Measurements from ENCODE around the gene NR4A3. TPM values are rescaled to one million over a fixed set of nuclear protein-coding genes. Genes with fewer than 3 reads are reported as not detected.

The NR4A3 gene
- total and polyA plus RNA-seq, 2 of the 13 experiments (the other 11 are each of a cell fraction or from before 2014, with no cell fraction given) = 0.02 to 0.09 TPM

- in situ Hi-C loops (cut with HindIII; ENCODE audit: extremely low pct_ligation_motif_present, low pct_unique_long_range_greater_than_20kb) = no loop called here
These were observed 44.7 kb downstream of the NR4A3 start for GRCh38 chr9:99866398-99866797.

DNA sequence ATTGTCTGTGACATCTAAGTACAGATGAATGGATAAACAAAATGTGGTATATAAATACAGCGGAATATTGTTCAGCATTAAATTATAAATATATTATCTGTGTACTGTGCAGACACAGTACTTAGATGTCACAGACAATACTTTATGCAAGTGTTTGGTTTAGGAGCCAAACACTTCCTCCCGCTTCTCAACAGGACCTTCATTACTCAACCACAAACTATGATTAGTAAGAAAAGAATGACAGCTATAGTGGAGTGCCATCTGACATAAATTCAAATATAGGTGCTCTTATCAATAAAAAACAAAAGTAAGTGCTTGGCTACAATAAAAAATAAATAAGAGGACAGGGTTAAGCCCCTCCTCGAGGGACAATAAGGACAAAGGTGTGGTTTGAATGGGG lies 45.9 kb downstream of the NR4A3 start:
- no peaks in the 10 kb centered on the region for H3K36me3 ChIP-seq (replicated peaks in 1 of 2; ENCODE audit: control insufficient read depth in 1 of 2, insufficient read depth in 2 of 2, low read length in 2 of 2)
- WGBS (ENCODE audit: low lambda C conversion rate) = 16% methylated on average over 3 of the region's 3 CpGs
- POLR2A ChIA-PET = no interaction called here
- H3K27me3 ChIP-seq (ENCODE audit: control insufficient read depth in 1 of 2, insufficient read depth in 2 of 2, low read length in 2 of 2) = no peaks in the 10 kb centered on the region
- no peak overlapping the region for H3K4me3 ChIP-seq (replicated peaks in 1 of 3; ENCODE audit: insufficient read depth in 1 of 3, low read depth in 2 of 3, low read length in 3 of 3)
- intact Hi-C loops (cut with micrococcal nuclease; ENCODE audit: unreplicated experiment) = no loop called here
- in situ Hi-C loops (cut with HindIII; ENCODE audit: extremely low pct_ligation_motif_present, low pct_unique_long_range_greater_than_20kb) = no loop called here
- no peak overlapping the region for H3K4me2 ChIP-seq (ENCODE audit: low read depth, low read length)
- no TSS peak for BruUV-seq (replicated peaks)
- no peaks in the 10 kb centered on the region for H4K20me1 ChIP-seq (ENCODE audit: insufficient read depth, low read length)
- no peak for FAIRE-seq
- TF ChIP-seq FIP1L1 (IDR thresholded peaks at IDR 0.05; ENCODE audit: borderline replicate concordance, insufficient read depth, low read depth, low read length) (no peak), KLF15 (CRISPR knock-in tag; IDR thresholded peaks at IDR 0.05; ENCODE audit: borderline replicate concordance) (no peak), IRF1 (CRISPR knock-in tag; IDR thresholded peaks at IDR 0.05; ENCODE audit: low read depth) (no peak), ZNF3 (CRISPR knock-in tag; IDR thresholded peaks at IDR 0.05) (no peak), CHD4 (IDR thresholded peaks at IDR 0.05; ENCODE audit: borderline replicate concordance, low read length) (no peak), ZNF326 (CRISPR knock-in tag; IDR thresholded peaks at IDR 0.05; ENCODE audit: borderline replicate concordance) (no peak), MEIS2 (CRISPR knock-in tag; IDR thresholded peaks at IDR 0.05) (no peak), ZNF7 (CRISPR knock-in tag; IDR thresholded peaks at IDR 0.05) (no peak), CAMTA2 (CRISPR knock-in tag; IDR thresholded peaks at IDR 0.05; ENCODE audit: borderline replicate concordance) (no peak), SNAI1 (CRISPR knock-in tag; IDR thresholded peaks at IDR 0.05; ENCODE audit: borderline replicate concordance) (no peak), ARNTL (CRISPR knock-in tag; IDR thresholded peaks at IDR 0.05) (no peak), TP53 (CRISPR knock-in tag; conservative IDR thresholded peaks at IDR 0.05) (no peak), SRF (IDR thresholded peaks at IDR 0.05; ENCODE audit: low read depth, low read length) (no peak)
- TF ChIP-seq, protein P1, sequence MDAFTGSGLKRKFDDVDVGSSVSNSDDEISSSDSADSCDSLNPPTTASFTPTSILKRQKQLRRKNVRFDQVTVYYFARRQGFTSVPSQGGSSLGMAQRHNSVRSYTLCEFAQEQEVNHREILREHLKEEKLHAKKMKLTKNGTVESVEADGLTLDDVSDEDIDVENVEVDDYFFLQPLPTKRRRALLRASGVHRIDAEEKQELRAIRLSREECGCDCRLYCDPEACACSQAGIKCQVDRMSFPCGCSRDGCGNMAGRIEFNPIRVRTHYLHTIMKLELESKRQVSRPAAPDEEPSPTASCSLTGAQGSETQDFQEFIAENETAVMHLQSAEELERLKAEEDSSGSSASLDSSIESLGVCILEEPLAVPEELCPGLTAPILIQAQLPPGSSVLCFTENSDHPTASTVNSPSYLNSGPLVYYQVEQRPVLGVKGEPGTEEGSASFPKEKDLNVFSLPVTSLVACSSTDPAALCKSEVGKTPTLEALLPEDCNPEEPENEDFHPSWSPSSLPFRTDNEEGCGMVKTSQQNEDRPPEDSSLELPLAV (CRISPR knock-in tag; conservative IDR thresholded peaks at IDR 0.05; ENCODE audit: low read depth) = no peak
- no peak overlapping the region for H2AFZ ChIP-seq (ENCODE audit: low read length)
- CTCF ChIA-PET (ENCODE audit: low intra/inter-chr PET ratio, low total read pairs) = no interaction called here
- H3K4me1 ChIP-seq (ENCODE audit: insufficient read depth, low read length) = no peaks in the 10 kb centered on the region
- no peaks in the 10 kb centered on the region for H3K79me2 ChIP-seq (ENCODE audit: insufficient read depth, low read length)
- DNase-seq (ENCODE audit: low spot score) = no peak
- no peak for ATAC-seq
- H3K9me3 ChIP-seq (ENCODE audit: low read length) = no peaks in the 10 kb centered on the region
- no peak overlapping the region for H3K9ac ChIP-seq (ENCODE audit: insufficient read depth, low read depth, low read length)
- no peak overlapping the region for H3K27ac ChIP-seq (ENCODE audit: extremely low read length, insufficient read depth, low read length)

More at GRCh38 chr9:99866398-99866797, 44.7 kb downstream of the NR4A3 start:
- Histone ChIP-seq H3K27me3 (ENCODE audit: control insufficient read depth in 1 of 2, insufficient read depth in 2 of 2, low read length in 2 of 2) (no peaks in the 10 kb centered on the region), H3K36me3 (replicated peaks in 1 of 2; ENCODE audit: control insufficient read depth in 1 of 2, insufficient read depth in 2 of 2, low read length in 2 of 2) (no peaks in the 10 kb centered on the region), H3K9ac (ENCODE audit: insufficient read depth, low read depth, low read length) (no peak overlapping the region), H3K79me2 (ENCODE audit: insufficient read depth, low read length) (no peaks in the 10 kb centered on the region), H2AFZ (ENCODE audit: low read length) (no peak overlapping the region), H3K27ac (ENCODE audit: extremely low read length, insufficient read depth, low read length) (no peak overlapping the region), H3K4me1 (ENCODE audit: insufficient read depth, low read length) (no peaks in the 10 kb centered on the region), H3K9me3 (ENCODE audit: low read length) (no peaks in the 10 kb centered on the region), H3K4me2 (ENCODE audit: low read depth, low read length) (no peak overlapping the region), H4K20me1 (ENCODE audit: insufficient read depth, low read length) (no peaks in the 10 kb centered on the region), H3K4me3 (replicated peaks in 1 of 3; ENCODE audit: insufficient read depth in 1 of 3, low read depth in 2 of 3, low read length in 3 of 3) (no peak overlapping the region)
- BruUV-seq (replicated peaks) = no TSS peak
- TF ChIP-seq RXRB (CRISPR knock-in tag; IDR thresholded peaks at IDR 0.05; ENCODE audit: borderline replicate concordance) = no peak
- ChIA-PET POLR2A (no interaction called here), CTCF (ENCODE audit: low intra/inter-chr PET ratio, low total read pairs) (no interaction called here)
- WGBS (ENCODE audit: low lambda C conversion rate) = 14% methylated on average over 2 of the region's 2 CpGs
- intact Hi-C loops (cut with micrococcal nuclease; ENCODE audit: unreplicated experiment) = no loop called here
- DNase-seq (ENCODE audit: low spot score) = no peak
- no peak for FAIRE-seq
- no peak for ATAC-seq

All from HepG2 (cell line).